GM06990 (cell line): ENCODE data around the gene TTLL10.
A peak's percentile ranks its signal among the peaks of the same experiment; 100 is the strongest.

ENCODE experiments used
- DNase-seq: peaks from one replicate; pipeline ENCODE4 v3.0.0-alpha.2; 2011; ENCODE audit not compliant: insufficient read length; ENCODE audit errors: extremely low read depth
- H3K27me3 ChIP-seq: replicated peaks from 2 replicates; pipeline ENCODE4 v1.6.0; 2011; ENCODE audit warnings: low read length; ENCODE audit not compliant: control insufficient read depth, insufficient read depth
- H3K36me3 ChIP-seq: 2 replicates; pipeline ENCODE4 v1.5.1; 2011; ENCODE audit warnings: low read length; ENCODE audit not compliant: control insufficient read depth, insufficient read depth
- H3K4me3 ChIP-seq: replicated peaks from 2 replicates; pipeline ENCODE4 v1.5.1; 2011; ENCODE audit warnings: low read depth, mild to moderate bottlenecking, control low read depth, low read length
- CTCF ChIP-seq: IDR thresholded peaks from 2 replicates; pipeline ENCODE4 v1.5.1; 2011; ENCODE audit warnings: low read length, control low read depth, mild to moderate bottlenecking, inconsistent platforms; ENCODE audit not compliant: insufficient read depth, poor library complexity, severe bottlenecking

Gene TTLL10

GRCh38 chr1:1167841-1168450 is 5.7 kb upstream of the TTLL10 start:
- no peak overlapping the region for H3K4me3 ChIP-seq
- H3K27me3 ChIP-seq = no peaks in the 10 kb centered on the region; the same call in 1 of the 2 replicates
- no peaks in the 10 kb centered on the region for H3K36me3 ChIP-seq
- peak; percentile 1 for DNase-seq
- TF ChIP-seq CTCF = no peak

- Histone ChIP-seq H3K36me3 (no peaks in the 10 kb centered on the region), H3K27me3 (no peaks in the 10 kb centered on the region; the same call in 1 of the 2 replicates), H3K4me3 (no peak overlapping the region)
- no peak for TF ChIP-seq CTCF
- DNase-seq = peak; percentile 5
Measured at GRCh38 chr1:1168451-1169411, 4.9 kb upstream of the TTLL10 start.

GRCh38 chr1:1169429-1170214 is 4.1 kb upstream of the TTLL10 start:
- Histone ChIP-seq H3K27me3 (no peaks in the 10 kb centered on the region; the same call in 1 of the 2 replicates), H3K4me3 (no peak overlapping the region), H3K36me3 (no peaks in the 10 kb centered on the region)
- peak; percentile 25 for DNase-seq
- TF ChIP-seq CTCF = no peak

DNA sequence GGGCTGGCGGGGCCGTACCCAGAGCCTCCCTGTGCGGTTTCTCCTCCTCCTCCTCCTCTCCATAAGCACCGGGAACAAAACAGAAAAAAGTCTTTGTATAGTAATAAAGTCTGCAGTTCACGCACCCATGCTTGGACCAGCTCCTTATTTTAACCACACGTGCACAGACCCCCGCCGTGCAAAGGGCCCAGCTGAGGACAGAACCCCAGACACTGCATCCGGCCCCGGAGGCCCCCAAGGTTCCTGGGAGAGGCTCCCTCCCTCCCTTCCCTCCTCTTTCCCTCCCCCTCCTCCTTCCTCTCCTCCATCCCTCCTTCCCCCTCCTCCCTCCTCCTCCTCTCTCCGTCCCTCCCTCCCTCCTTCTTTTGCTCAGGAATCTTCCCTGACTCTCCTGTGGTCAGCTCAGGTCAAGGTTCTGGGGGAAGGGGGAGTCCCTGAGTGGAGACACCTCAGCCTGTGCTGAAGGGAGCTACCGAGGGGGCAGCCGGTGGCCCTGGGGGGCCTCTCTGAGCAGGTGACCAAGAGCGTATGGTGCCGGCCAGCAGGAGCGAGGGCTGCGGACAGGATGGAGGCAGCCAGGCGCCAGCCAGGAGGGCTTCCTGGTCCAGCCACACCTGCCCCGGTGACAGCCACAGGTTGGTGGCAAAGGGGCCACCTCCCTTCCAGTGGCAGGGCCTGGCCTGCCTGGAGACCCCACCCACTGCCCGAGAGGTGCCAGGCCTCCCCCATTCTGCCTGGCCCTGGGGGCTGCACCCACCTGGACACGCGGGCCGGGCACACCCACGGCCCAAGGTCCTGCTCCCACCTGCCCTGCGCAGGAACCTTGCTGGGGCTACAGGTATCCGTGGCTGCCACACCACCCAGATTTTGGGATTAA is 3.2 kb upstream of the TTLL10 start:
- TF ChIP-seq CTCF = no peak
- Histone ChIP-seq H3K36me3 (no peaks in the 10 kb centered on the region), H3K27me3 (no peaks in the 10 kb centered on the region; the same call in 1 of the 2 replicates), H3K4me3 (no peak overlapping the region)
- peak; percentile 7 for DNase-seq

GRCh38 chr1:1171161-1171545 is 2.5 kb upstream of the TTLL10 start:
- peak; percentile 3 for DNase-seq
- TF ChIP-seq CTCF = no peak
- H3K36me3 ChIP-seq = no peaks in the 10 kb centered on the region
- H3K4me3 ChIP-seq = no peak overlapping the region
- no peaks in the 10 kb centered on the region; the same call in 1 of the 2 replicates for H3K27me3 ChIP-seq
